Ovary (tissue), 9 donors: ENCODE measurements around the gene RGL3. TPM values are rescaled to one million over a fixed set of nuclear protein-coding genes. Genes with fewer than 3 reads are reported as not detected.
"Not testable (repeated sequence)": the region's sequence is repeated elsewhere in the genome, so short reads cannot be mapped to it uniquely, and the experiment has no call there.

Experiments used
- DNase-seq, 5 donors: peaks; one replicate each; pipeline ENCODE4 v3.0.0-alpha.2; 2019 to 2020
- H3K27ac ChIP-seq, 2 donors: fragments of 200-600 bp; one replicate each; pipeline versions ENCODE4 v1.5.1 to v1.8.0; 2019 to 2022
- H3K27me3 ChIP-seq: fragments of 200-600 bp; one replicate; pipeline ENCODE4 v1.8.0; 2022
- H3K36me3 ChIP-seq: fragments of 200-600 bp; sonication (generic); one replicate; pipeline ENCODE4 v1.5.1; 2019
- H3K4me1 ChIP-seq: one replicate; pipeline ENCODE4 v1.8.1; 2013; ENCODE audit warnings: mild to moderate bottlenecking, moderate library complexity; ENCODE audit not compliant: insufficient read depth
- H3K4me3 ChIP-seq: fragments of 200-600 bp; sonication (generic); one replicate; pipeline ENCODE4 v1.5.1; 2017
- H3K9me3 ChIP-seq, 2 donors: fragments of 200-600 bp in 1 of 2; sonication (generic) in 1 of 2; one replicate each; pipeline versions ENCODE4 v1.5.1 to v1.8.1; 2013 to 2019; ENCODE audit warnings: mild to moderate bottlenecking in 1 of 2, moderate library complexity in 1 of 2
- EP300 ChIP-seq: sonication (generic); formaldehyde crosslinking; IDR thresholded peaks from one replicate; pipeline ENCODE4 v1.6.1; 2017; ENCODE audit warnings: antibody characterized with exemption
- POLR2A ChIP-seq: fragments of 450-650 bp; IDR thresholded peaks from one replicate; pipeline ENCODE4 v1.6.1; 2017; ENCODE audit warnings: antibody characterized with exemption, mild to moderate bottlenecking, moderate library complexity
- WGBS, 3 donors: extraction: QIAGEN DNeasy Blood & Tissue Kit in 1 of 3; methylation state at CpG; one replicate each; pipeline versions ENCODE4 v1.1.5 to v1.1.7; 2013 to 2017; 5-methylcytosine and 5-hydroxymethylcytosine counted together
- intact Hi-C, 4 donors: fragments of 100-400 bp; cut with DNase I; formaldehyde crosslinking; loops; one replicate each; pipeline versions ENCODE4 v1.11.0 to v1.15.1; 2022 to 2023
- polyA plus RNA-seq, 2 donors: library from polyadenylated mRNA; stranded (reverse); fragments of 200-250 nt in 1 of 2; fragments of 350-450 nt in 1 of 2; fragmentation: Illumina TruSeq in 1 of 2; extraction: RNeasy Lipid Tissue Mini Kit (QIAGEN cat#74804) in 1 of 2; gene quantifications; one replicate each; pipeline ENCODE4 v1.2.3, GENCODE V29; 2013 to 2014
- total RNA-seq, 7 donors: library from RNA; depleted of rRNA in 2 of 7; stranded (reverse); fragments of >200 nt in 2 of 7; fragmentation: NEBNext Ultra II Directional in 3 of 7; extraction: Animal tissue kit (Norgen Biotek cat#: 25700) in 3 of 7; gene quantifications; one replicate each; pipeline versions ENCODE4 v1.1.0 to v1.2.4, GENCODE V29; 2016 to 2023
- TF ChIP-seq, protein P1 (sequence below), 3 donors: fragments of 450-650 bp in 2 of 3; fragments of 200-600 bp in 1 of 3; IDR thresholded peaks; one replicate each; pipeline versions ENCODE4 v1.5.1 to v1.8.0; 2016 to 2022; ENCODE audit warnings: antibody characterized with exemption in 3 of 3, mild to moderate bottlenecking in 1 of 3
- donor health status: DM: no; HTN: no; CAD: no; lungs with moderate emphysema.
- donor health status: DM: no; HTN: no; CAD: no.
- donor health status: Bipolar disorder and iron deficiency.
- donor health status: DM: yes; HTN: yes; CAD: no.
- donor health status: DM: no; HTN: no; CAD: no.
- donor health status: DM: yes; HTN: yes; CAD: no.

The RGL3 gene
- total and polyA plus RNA-seq, 9 donors = 2.2 to 28.0 (median 5.6) TPM

DNA sequence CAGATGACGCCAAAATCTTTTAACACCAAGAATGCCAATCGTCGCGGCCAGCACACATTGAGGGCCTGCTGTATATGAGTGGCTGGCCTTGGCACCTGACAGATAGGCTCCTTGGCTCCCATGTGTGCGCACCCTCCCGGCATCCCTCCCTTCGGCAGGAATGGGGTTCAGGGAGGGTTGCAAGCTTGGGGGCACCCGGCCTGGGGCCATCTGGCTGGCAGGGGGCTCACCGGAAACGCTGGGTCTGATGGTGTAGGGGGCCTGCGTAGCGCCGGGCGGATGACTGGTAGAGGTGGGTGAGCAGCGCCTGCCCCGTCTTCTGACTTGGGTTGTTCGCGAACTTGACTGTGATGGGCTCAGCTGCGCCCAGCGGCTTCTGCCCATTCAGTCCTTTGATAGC, 38.7 kb upstream of the RGL3 start:
- H3K27ac ChIP-seq = no peak overlapping the region
- no peak overlapping the region for H3K4me3 ChIP-seq
- H3K4me1 ChIP-seq = no peaks in the 10 kb centered on the region
- no peak for DNase-seq
- WGBS, 3 donors = 78 to 90% (median 87%) methylated on average over 20 of the region's 20 CpGs
- no peaks in the 10 kb centered on the region for H3K9me3 ChIP-seq
- intact Hi-C loops = no loop called here
- TF ChIP-seq EP300 = no peak
- no peak for TF ChIP-seq POLR2A
- TF ChIP-seq, protein P1, sequence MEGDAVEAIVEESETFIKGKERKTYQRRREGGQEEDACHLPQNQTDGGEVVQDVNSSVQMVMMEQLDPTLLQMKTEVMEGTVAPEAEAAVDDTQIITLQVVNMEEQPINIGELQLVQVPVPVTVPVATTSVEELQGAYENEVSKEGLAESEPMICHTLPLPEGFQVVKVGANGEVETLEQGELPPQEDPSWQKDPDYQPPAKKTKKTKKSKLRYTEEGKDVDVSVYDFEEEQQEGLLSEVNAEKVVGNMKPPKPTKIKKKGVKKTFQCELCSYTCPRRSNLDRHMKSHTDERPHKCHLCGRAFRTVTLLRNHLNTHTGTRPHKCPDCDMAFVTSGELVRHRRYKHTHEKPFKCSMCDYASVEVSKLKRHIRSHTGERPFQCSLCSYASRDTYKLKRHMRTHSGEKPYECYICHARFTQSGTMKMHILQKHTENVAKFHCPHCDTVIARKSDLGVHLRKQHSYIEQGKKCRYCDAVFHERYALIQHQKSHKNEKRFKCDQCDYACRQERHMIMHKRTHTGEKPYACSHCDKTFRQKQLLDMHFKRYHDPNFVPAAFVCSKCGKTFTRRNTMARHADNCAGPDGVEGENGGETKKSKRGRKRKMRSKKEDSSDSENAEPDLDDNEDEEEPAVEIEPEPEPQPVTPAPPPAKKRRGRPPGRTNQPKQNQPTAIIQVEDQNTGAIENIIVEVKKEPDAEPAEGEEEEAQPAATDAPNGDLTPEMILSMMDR (IDR thresholded peaks at IDR 0.05) = no peak
- no peaks in the 10 kb centered on the region for H3K36me3 ChIP-seq
- no peaks in the 10 kb centered on the region for H3K27me3 ChIP-seq

DNA sequence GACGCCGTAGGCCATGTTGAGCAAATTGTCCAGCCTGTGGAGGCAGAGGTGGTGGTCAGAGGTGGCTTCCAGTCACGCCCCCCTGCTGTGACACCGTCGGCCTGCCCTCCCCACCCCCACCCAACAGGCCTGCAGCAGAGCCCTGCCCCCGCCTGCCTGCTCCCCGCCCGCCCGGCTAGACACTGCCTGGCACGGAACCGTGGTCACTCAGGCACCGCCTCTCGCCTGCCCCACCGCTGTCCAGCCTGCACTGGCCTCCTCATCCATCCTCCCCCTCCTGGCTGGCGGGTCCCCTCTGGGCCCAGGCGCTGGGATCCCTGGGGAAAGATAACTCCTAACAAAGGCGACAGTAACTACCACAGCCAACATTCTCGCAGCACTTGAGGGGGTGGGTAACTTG, 38.0 kb upstream of the RGL3 start:
- DNase-seq = no peak
- Histone ChIP-seq H3K9me3 (no peaks in the 10 kb centered on the region), H3K27me3 (no peaks in the 10 kb centered on the region), H3K27ac (no peak overlapping the region), H3K4me1 (no peaks in the 10 kb centered on the region), H3K36me3 (no peaks in the 10 kb centered on the region), H3K4me3 (no peak overlapping the region)
- TF ChIP-seq, protein P1 (IDR thresholded peaks at IDR 0.05) = no peak
- no peak for TF ChIP-seq POLR2A
- no peak for TF ChIP-seq EP300
- intact Hi-C loops = no loop called here
- WGBS, 3 donors = 18 to 30% (median 27%) methylated on average over 14 to 18 of the region's 18 CpGs

DNA sequence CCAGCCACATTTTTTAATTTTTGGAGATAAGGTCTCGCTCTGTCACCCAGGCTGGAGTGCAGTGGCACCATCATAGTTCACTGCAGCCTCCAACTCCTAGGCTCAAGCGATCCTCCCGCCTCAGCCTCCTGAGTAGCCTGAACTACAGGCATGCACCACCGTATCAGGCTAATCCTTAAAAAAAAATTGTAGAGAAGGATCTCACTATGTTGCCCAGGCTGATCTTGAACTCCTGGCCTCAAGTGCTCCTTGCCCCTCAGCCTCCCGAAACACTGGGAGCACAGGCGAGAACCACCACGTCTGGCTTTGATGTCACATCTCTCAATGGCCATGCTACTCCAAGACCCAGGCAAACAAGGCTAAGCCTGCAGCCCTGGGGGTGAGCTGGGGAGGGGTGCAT, 37.5 kb upstream of the RGL3 start:
- intact Hi-C loops = no loop called here
- Histone ChIP-seq H3K36me3 (no peaks in the 10 kb centered on the region), H3K4me1 (peaks cover 1% of the 10 kb centered on the region), H3K27me3 (no peaks in the 10 kb centered on the region), H3K4me3 (no peak overlapping the region), H3K9me3 (no peaks in the 10 kb centered on the region), H3K27ac (no peak overlapping the region)
- TF ChIP-seq EP300 (no peak), POLR2A (no peak)
- TF ChIP-seq, protein P1 (IDR thresholded peaks at IDR 0.05) = no peak
- no peak for DNase-seq
- 84 to 91% (median 90%) methylated on average over 7 of the region's 7 CpGs for WGBS, 3 donors

DNA sequence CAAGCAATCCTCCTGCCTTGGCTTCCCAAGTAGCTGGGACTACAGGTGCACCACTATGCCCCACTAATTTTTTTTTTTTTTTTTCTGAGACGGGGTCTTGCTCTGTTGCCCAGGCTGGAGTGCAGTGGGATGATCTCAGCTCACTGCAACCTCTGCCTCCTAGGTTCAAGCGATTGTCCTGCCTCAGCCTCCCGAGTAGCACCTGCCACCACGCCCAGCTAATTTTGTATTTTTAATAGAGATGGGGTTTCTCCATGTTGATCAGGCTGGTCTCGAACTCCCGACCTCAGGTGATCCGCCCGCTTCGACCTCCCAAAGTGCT, 36.1 kb upstream of the RGL3 start:
- DNase-seq, H3K36me3 ChIP-seq, H3K4me3 ChIP-seq, intact Hi-C loops, H3K27ac ChIP-seq, H3K9me3 ChIP-seq, H3K27me3 ChIP-seq, H3K4me1 ChIP-seq: not testable (repeated sequence)
- 87 to 95% (median 91%) methylated on average over 9 of the region's 9 CpGs for WGBS, 3 donors

DNA sequence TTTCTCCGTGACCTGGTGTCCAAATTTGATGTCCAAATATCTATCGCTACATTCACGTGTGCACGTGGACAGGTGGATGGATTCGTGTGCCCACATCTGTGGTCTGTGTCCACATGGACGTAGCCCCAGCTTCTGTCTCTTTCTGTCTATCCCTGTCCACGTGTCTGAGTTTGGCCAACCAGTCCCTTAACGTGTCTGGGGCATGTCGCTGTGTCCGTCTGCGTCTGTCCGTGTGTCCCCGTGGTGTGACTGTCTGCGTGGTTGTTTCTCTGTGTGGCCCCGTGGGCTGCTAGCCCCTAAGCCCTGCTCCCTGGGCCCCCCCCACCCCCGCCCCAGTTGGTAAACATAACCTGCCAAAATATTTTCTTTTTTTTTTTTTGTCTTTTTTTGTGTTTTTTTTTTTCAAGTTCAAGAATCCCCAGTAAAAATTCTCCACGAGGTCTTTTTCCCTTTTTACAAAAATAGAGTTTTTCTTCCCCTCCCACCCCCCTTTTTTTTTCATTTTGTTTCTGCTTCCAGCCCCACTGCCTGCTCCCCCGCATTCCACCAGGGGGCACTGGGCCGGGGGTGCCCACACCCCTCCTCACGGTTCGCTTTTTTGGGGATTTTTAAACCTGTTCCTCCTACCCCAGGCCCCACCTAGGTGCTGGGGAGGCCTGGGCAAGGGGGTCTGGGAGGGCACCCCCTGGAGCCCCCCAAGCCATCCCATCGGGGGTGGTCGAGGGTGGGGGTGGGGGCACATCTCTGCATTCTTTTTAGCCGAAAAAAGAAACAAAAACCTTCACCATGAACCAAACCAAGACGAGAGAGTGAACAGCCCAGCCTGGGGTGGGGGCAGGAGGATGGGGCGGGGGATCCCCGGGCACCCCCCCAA, 34.6 kb upstream of the RGL3 start:
- TF ChIP-seq POLR2A (no peak), EP300 (no peak)
- TF ChIP-seq, protein P1 (IDR thresholded peaks at IDR 0.05) = no peak
- Histone ChIP-seq H3K36me3 (no peaks in the 10 kb centered on the region), H3K27me3 (no peaks in the 10 kb centered on the region), H3K27ac (no peak overlapping the region), H3K9me3 (no peaks in the 10 kb centered on the region), H3K4me1 (peaks cover 1% of the 10 kb centered on the region), H3K4me3 (no peak overlapping the region)
- 46 to 56% (median 46%) methylated on average over 27 of the region's 27 CpGs for WGBS, 3 donors
- intact Hi-C loops = no loop called here
- DNase-seq = no peak
